ENCODE results near the gene PRKCA.
"Not testable (repeated sequence)": the region's sequence is repeated elsewhere in the genome, so short reads cannot be mapped to it uniquely, and the experiment has no call there.

Gene PRKCA

DNA sequence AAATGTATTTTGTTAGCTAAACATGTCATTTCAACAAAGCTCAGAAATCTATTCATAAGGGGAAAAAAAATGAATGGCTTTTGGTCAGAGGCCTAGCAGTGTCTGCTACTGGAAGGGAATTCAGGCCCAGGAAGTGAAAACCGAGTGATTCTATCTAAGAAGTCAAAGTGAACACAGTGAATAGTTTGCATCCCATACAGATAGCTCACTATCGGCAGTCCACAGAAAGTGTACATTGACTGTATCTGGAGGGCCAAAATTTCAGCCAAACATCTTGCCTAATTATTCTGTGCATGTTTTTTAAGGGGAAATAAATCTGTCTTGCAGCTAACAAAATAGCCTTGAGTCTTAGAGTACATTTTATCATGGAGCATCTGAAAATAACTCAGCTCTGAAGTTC is 318.1 kb downstream of the PRKCA start:
- no peak for TF ChIP-seq CTCF (IDR thresholded peaks at IDR 0.05; ENCODE audit: poor library complexity, severe bottlenecking)
- DNase-seq (ENCODE audit: low spot score) (no peak), ATAC-seq (ENCODE audit: low read depth) (no peak)
- Histone ChIP-seq H3K27me3 (ENCODE audit: insufficient read depth, poor library complexity, severe bottlenecking) (no peaks in the 10 kb centered on the region), H3K27ac (ENCODE audit: poor library complexity, severe bottlenecking) (no peak overlapping the region), H3K4me3 (ENCODE audit: severe bottlenecking) (no peak overlapping the region), H3K9me3 (ENCODE audit: severe bottlenecking) (no peaks in the 10 kb centered on the region), H3K4me1 (ENCODE audit: insufficient read depth, poor library complexity, severe bottlenecking) (no peaks in the 10 kb centered on the region), H3K36me3 (ENCODE audit: low read depth) (no peaks in the 10 kb centered on the region)

DNA sequence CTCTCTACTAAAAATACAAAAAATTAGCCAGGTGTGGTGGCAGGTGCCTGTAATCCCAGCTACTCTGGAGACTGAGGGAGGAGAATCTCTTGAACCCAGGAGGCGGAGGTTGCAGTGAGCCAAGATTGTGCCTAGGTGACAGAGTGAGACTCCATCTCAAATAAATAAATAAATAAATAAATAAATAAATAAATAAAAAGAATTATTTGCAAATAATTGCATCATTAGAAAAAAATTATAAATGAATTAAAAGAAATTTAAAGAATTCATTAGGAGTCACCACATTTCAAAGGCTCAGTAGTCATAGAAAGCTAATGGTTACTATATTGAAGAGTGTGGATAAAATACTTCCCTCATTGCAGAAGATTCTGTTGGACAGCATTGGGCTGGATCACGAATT is 322.2 kb downstream of the PRKCA start:
- not testable (repeated sequence) for H3K27me3 ChIP-seq (ENCODE audit: insufficient read depth, poor library complexity, severe bottlenecking); H3K4me3 ChIP-seq (ENCODE audit: severe bottlenecking); H3K27ac ChIP-seq (ENCODE audit: poor library complexity, severe bottlenecking); H3K4me1 ChIP-seq (ENCODE audit: insufficient read depth, poor library complexity, severe bottlenecking); ATAC-seq (ENCODE audit: low read depth); DNase-seq (ENCODE audit: low spot score); H3K9me3 ChIP-seq (ENCODE audit: severe bottlenecking); H3K36me3 ChIP-seq (ENCODE audit: low read depth)

- Histone ChIP-seq H3K36me3 (ENCODE audit: low read depth) (no peaks in the 10 kb centered on the region), H3K4me3 (ENCODE audit: severe bottlenecking) (no peak overlapping the region), H3K27ac (ENCODE audit: poor library complexity, severe bottlenecking) (no peak overlapping the region), H3K9me3 (ENCODE audit: severe bottlenecking) (no peaks in the 10 kb centered on the region), H3K27me3 (ENCODE audit: insufficient read depth, poor library complexity, severe bottlenecking) (no peaks in the 10 kb centered on the region), H3K4me1 (ENCODE audit: insufficient read depth, poor library complexity, severe bottlenecking) (no peaks in the 10 kb centered on the region)
- DNase-seq (ENCODE audit: low spot score) (no peak), ATAC-seq (ENCODE audit: low read depth) (peak; percentile 49; the same call in 1 of the 3 replicates)
- TF ChIP-seq CTCF (IDR thresholded peaks at IDR 0.05; ENCODE audit: poor library complexity, severe bottlenecking) = peak; percentile 73
Observed at GRCh38 chr17:66625311-66625767, 322.9 kb downstream of the PRKCA start.

GRCh38 chr17:66627985-66628384 is 325.6 kb downstream of the PRKCA start:
- no peak overlapping the region for H3K4me3 ChIP-seq (ENCODE audit: severe bottlenecking)
- H3K27me3 ChIP-seq (ENCODE audit: insufficient read depth, poor library complexity, severe bottlenecking) = no peaks in the 10 kb centered on the region
- TF ChIP-seq CTCF (IDR thresholded peaks at IDR 0.05; ENCODE audit: poor library complexity, severe bottlenecking) = no peak
- no peaks in the 10 kb centered on the region for H3K9me3 ChIP-seq (ENCODE audit: severe bottlenecking)
- DNase-seq (ENCODE audit: low spot score) (no peak), ATAC-seq (ENCODE audit: low read depth) (no peak)
- H3K4me1 ChIP-seq (ENCODE audit: insufficient read depth, poor library complexity, severe bottlenecking) = no peaks in the 10 kb centered on the region
- H3K36me3 ChIP-seq (ENCODE audit: low read depth) = no peaks in the 10 kb centered on the region
- H3K27ac ChIP-seq (ENCODE audit: poor library complexity, severe bottlenecking) = no peak overlapping the region

GRCh38 chr17:66629762-66630161 is 327.3 kb downstream of the PRKCA start:
- Histone ChIP-seq H3K27me3 (ENCODE audit: insufficient read depth, poor library complexity, severe bottlenecking) (no peaks in the 10 kb centered on the region), H3K4me1 (ENCODE audit: insufficient read depth, poor library complexity, severe bottlenecking) (no peaks in the 10 kb centered on the region), H3K4me3 (ENCODE audit: severe bottlenecking) (no peak overlapping the region), H3K27ac (ENCODE audit: poor library complexity, severe bottlenecking) (no peak overlapping the region), H3K9me3 (ENCODE audit: severe bottlenecking) (no peaks in the 10 kb centered on the region), H3K36me3 (ENCODE audit: low read depth) (no peaks in the 10 kb centered on the region)
- ATAC-seq (ENCODE audit: low read depth) (no peak), DNase-seq (ENCODE audit: low spot score) (no peak)
- TF ChIP-seq CTCF (IDR thresholded peaks at IDR 0.05; ENCODE audit: poor library complexity, severe bottlenecking) = no peak

Data from RWPE2 (cell line).